A549 (cell line): ENCODE results near the gene KIF1A. TPM values are rescaled to one million over a fixed set of nuclear protein-coding genes. Genes with fewer than 3 reads are reported as not detected.

Source experiments
- ATAC-seq, 2 experiments: fragments of 200-7000 bp in 1 of 2; fragments of >200 bp in 1 of 2; cut with Nextera tagmentation in 1 of 2; cut with Tn5 transposase in 1 of 2; 3 replicates each; pipeline versions ENCODE4 v1.8.0 to v1.9.1; 2018 to 2020; ENCODE audit warnings: mild to moderate bottlenecking in 1 of 2, moderate library complexity in 1 of 2
- CTCF ChIA-PET: fragments of 300-600 bp; sonication (Branson Sonifier 250); formaldehyde crosslinking; extraction: SDS; loops from one replicate; lab custom pipeline; 2021; ENCODE audit warnings: antibody characterized with exemption, inconsistent platforms; lab: Yijun Ruan, JAX
- POLR2A ChIA-PET: fragments of 350-600 bp; formaldehyde crosslinking; extraction: SDS; loops from one replicate; lab custom pipeline; 2021; ENCODE audit warnings: antibody characterized with exemption, inconsistent platforms; lab: Yijun Ruan, JAX
- DNase-seq, 2 experiments: peaks; one replicate each; pipeline versions ENCODE4 v3.0.0 to v3.0.0-alpha.2; 2011 to 2016; ENCODE audit warnings: low read depth in 1 of 2, low spot score in 1 of 2
- FAIRE-seq: peaks from 2 replicates; lab custom pipeline; 2011; peaks lifted over from hg19 to GRCh38; lab: Jason Lieb, UNC
- H3K27ac ChIP-seq, 2 experiments: fragments of >200 bp; sonication (Bioruptor Twin); formaldehyde crosslinking; 3 replicates each; pipeline ENCODE4 v1.5.1; 2016 to 2017
- H3K4me1 ChIP-seq: fragments of >200 bp; sonication (Bioruptor Twin); formaldehyde crosslinking; 3 replicates; pipeline ENCODE4 v1.6.1; 2016
- H3K4me2 ChIP-seq: fragments of >200 bp; sonication (Bioruptor Twin); formaldehyde crosslinking; 3 replicates; pipeline ENCODE4 v1.6.1; 2016
- H3K4me3 ChIP-seq: fragments of >200 bp; sonication (Bioruptor Twin); formaldehyde crosslinking; 3 replicates; pipeline ENCODE4 v1.5.1; 2016
- H3K9me3 ChIP-seq: fragments of >200 bp; sonication (Bioruptor Twin); formaldehyde crosslinking; 3 replicates; pipeline ENCODE4 v1.6.1; 2016
- CBX2 ChIP-seq: fragments of 200-600 bp; sonication (generic); IDR thresholded peaks from 2 replicates; pipeline ENCODE4 v1.6.1; 2016; ENCODE audit warnings: low read depth, mild to moderate bottlenecking, borderline replicate concordance
- CHD2 ChIP-seq: fragments of 150-350 bp; IDR thresholded peaks from 2 replicates; pipeline ENCODE4 v1.6.1; 2014; ENCODE audit warnings: low read length; ENCODE audit not compliant: partially characterized antibody
- EHMT2 ChIP-seq: fragments of 200-600 bp; sonication (generic); IDR thresholded peaks from 2 replicates; pipeline ENCODE4 v1.6.1; 2016; ENCODE audit warnings: antibody characterized with exemption, low read depth, mild to moderate bottlenecking, moderate library complexity
- FOSB ChIP-seq: fragments of 250-450 bp; sonication (Bioruptor Pico); IDR thresholded peaks from 2 replicates; pipeline ENCODE4 v1.5.0; 2020; ENCODE audit warnings: mild to moderate bottlenecking, moderate library complexity
- FOSL2 ChIP-seq, 2 experiments: fragments of 450-650 bp in 1 of 2; fragments of >200 bp in 1 of 2; sonication (Bioruptor Twin) in 1 of 2; formaldehyde crosslinking; IDR thresholded peaks; 2 replicates each; pipeline versions ENCODE4 v1.5.0 to v1.6.1; 2016 to 2020; ENCODE audit warnings: mild to moderate bottlenecking in 1 of 2, moderate library complexity in 1 of 2
- FOXS1 ChIP-seq: fragments of 250-450 bp; sonication (Bioruptor Pico); IDR thresholded peaks from 2 replicates; pipeline ENCODE4 v1.5.0; 2020; ENCODE audit warnings: mild to moderate bottlenecking, moderate library complexity
- HDAC2 ChIP-seq: fragments of 200-600 bp; sonication (generic); IDR thresholded peaks from 2 replicates; pipeline ENCODE4 v1.6.1; 2016
- HOXB5 ChIP-seq: fragments of 250-450 bp; sonication (Bioruptor Pico); IDR thresholded peaks from 2 replicates; pipeline ENCODE4 v1.5.0; 2020; ENCODE audit warnings: mild to moderate bottlenecking, moderate library complexity
- JUNB ChIP-seq: fragments of >200 bp; sonication (Bioruptor Twin); formaldehyde crosslinking; IDR thresholded peaks from 2 replicates; pipeline ENCODE4 v1.6.1; 2016
- KDM5A ChIP-seq: fragments of 200-600 bp; sonication (generic); IDR thresholded peaks from 2 replicates; pipeline ENCODE4 v1.6.1; 2016; ENCODE audit warnings: antibody characterized with exemption, mild to moderate bottlenecking
- MAX ChIP-seq: IDR thresholded peaks from 2 replicates; pipeline ENCODE4 v1.6.1; 2012
- MAZ ChIP-seq: fragments of 150-350 bp; IDR thresholded peaks from 2 replicates; pipeline ENCODE4 v1.6.1; 2014; ENCODE audit warnings: antibody characterized with exemption, low read depth, low read length, borderline replicate concordance
- MYC ChIP-seq: IDR thresholded peaks from 2 replicates; pipeline ENCODE4 v1.6.1; 2012; ENCODE audit warnings: mild to moderate bottlenecking, inconsistent platforms, low read length, improper control_type of control experiment, borderline replicate concordance
- NFE2L2 ChIP-seq: fragments of 150-350 bp; conservative IDR thresholded peaks from 2 replicates; pipeline ENCODE4 v1.6.1; 2014; ENCODE audit warnings: low read length
- NPAS2 ChIP-seq: fragments of 250-450 bp; sonication (Bioruptor Pico); IDR thresholded peaks from 2 replicates; pipeline ENCODE4 v1.8.0; 2022; ENCODE audit warnings: mild to moderate bottlenecking, moderate library complexity, borderline replicate concordance
- NR3C1 ChIP-seq: fragments of >200 bp; sonication (Bioruptor Twin); formaldehyde crosslinking; IDR thresholded peaks from 3 replicates; pipeline ENCODE4 v1.6.1; 2017
- PHF8 ChIP-seq: fragments of 200-600 bp; sonication (generic); IDR thresholded peaks from 2 replicates; pipeline ENCODE4 v1.6.1; 2016; ENCODE audit warnings: low read depth, mild to moderate bottlenecking, antibody characterized with exemption, moderate library complexity, borderline replicate concordance
- REST ChIP-seq: fragments of 200-600 bp; sonication (generic); IDR thresholded peaks from 2 replicates; pipeline ENCODE4 v1.6.1; 2016; ENCODE audit warnings: antibody characterized with exemption, mild to moderate bottlenecking, moderate library complexity
- RNF2 ChIP-seq: fragments of 200-600 bp; sonication (generic); IDR thresholded peaks from 2 replicates; pipeline ENCODE4 v1.6.1; 2016; ENCODE audit warnings: low read depth, mild to moderate bottlenecking, antibody characterized with exemption, moderate library complexity, borderline replicate concordance
- SMC3 ChIP-seq: fragments of >200 bp; sonication (Bioruptor Twin); formaldehyde crosslinking; IDR thresholded peaks from 3 replicates; pipeline ENCODE4 v1.6.1; 2018; ENCODE audit warnings: inconsistent platforms
- ZNF302 ChIP-seq: fragments of 250-450 bp; sonication (Bioruptor Pico); IDR thresholded peaks from 2 replicates; pipeline ENCODE4 v1.9.0; 2021; ENCODE audit warnings: inconsistent platforms, mild to moderate bottlenecking, moderate library complexity
- ZSCAN20 ChIP-seq: fragments of 250-450 bp; sonication (Bioruptor Pico); IDR thresholded peaks from 2 replicates; pipeline ENCODE4 v1.8.0; 2022; ENCODE audit warnings: mild to moderate bottlenecking, moderate library complexity
- WGBS: methylation state at CpG from one replicate; pipeline ENCODE4 v1.1.6; 2017; ENCODE audit errors: missing lambda C conversion rate; 5-methylcytosine and 5-hydroxymethylcytosine counted together
- polyA plus RNA-seq, 4 experiments: library from polyadenylated mRNA; depleted of rRNA in 3 of 4; stranded (reverse); fragments of >200 nt; fragmentation: RNase III in 1 of 4; extraction: RNeasy Plus Mini Kit Qiagen cat#74134 plus additional on column Dnase treatment in 1 of 4; gene quantifications; 2 replicates in 3 of 4; 3 replicates in 1 of 4; pipeline ENCODE4 v1.2.3, GENCODE V29; 2011 to 2017
- TF ChIP-seq, protein P1 (sequence below): IDR thresholded peaks from 2 replicates; pipeline ENCODE4 v1.6.1; 2012
- TF ChIP-seq, protein P2 (sequence below): IDR thresholded peaks from 2 replicates; pipeline ENCODE4 v1.6.1; 2012; ENCODE audit warnings: low read depth, borderline replicate concordance
- TF ChIP-seq, protein P3 (sequence below): fragments of 150-350 bp; IDR thresholded peaks from 2 replicates; pipeline ENCODE4 v1.6.1; 2014; ENCODE audit warnings: low read depth, mild to moderate bottlenecking, low read length

The KIF1A gene
- polyA plus RNA-seq, 2 of the 4 experiments (the other 2 are of a cell fraction), result 0.28 to 0.50 TPM

DNA sequence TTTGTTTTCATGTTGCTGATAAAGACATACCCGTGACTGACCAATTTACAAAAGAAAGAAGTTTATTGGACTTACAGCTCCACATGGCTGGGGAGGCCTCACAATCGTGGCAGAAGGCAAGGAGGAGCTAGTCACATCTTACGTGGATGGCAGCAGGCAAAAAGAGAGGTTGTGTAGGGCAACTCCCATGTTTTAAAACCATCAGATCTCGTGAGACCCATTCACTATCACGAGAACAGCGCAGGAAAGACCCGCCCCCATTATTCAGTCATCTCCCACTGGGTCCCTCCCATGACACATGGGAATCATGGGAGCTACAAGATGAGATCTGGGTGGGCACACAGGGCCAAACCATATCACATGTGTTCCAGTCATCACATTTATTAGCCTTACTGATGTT, 111.6 kb downstream of the KIF1A start:
- H3K9me3 ChIP-seq, result no peaks in the 10 kb centered on the region
- POLR2A ChIA-PET, result no interaction called here
- no peak overlapping the region for H3K4me2 ChIP-seq
- DNase-seq (no peak), FAIRE-seq (no peak), ATAC-seq (no peak)
- CTCF ChIA-PET, result no interaction called here
- TF ChIP-seq NPAS2 (CRISPR knock-in tag) (no peak), CHD2 (peak; percentile 72), REST (peak; percentile 31; the same call in 1 of the 2 replicates)
- no peak overlapping the region for H3K27ac ChIP-seq
- 25% methylated on average over 7 of the region's 7 CpGs for WGBS
- no peaks in the 10 kb centered on the region for H3K4me1 ChIP-seq
- no peak overlapping the region for H3K4me3 ChIP-seq

DNA sequence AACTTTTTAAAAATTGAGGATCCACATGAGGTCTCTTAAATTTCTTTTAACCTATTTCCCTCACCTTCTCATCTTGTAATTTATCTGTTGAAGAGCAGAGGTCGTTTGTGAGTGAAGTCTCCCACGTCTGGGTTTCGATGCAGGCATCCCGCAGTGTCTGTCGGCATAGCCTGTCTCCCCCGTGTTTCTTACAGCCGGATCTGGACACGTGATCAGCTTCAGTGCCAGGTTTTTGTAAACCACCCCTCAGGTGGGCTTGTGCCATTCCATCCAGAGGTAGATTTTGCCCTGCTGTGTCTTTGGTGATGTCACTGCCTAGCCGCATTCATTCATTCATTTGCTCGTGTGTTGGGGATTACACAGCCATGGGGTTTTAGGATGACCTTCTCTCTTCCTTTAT, 112.2 kb downstream of the KIF1A start:
- no peak overlapping the region for H3K4me3 ChIP-seq
- no peaks in the 10 kb centered on the region for H3K9me3 ChIP-seq
- FAIRE-seq (no peak), ATAC-seq (no peak), DNase-seq (no peak)
- no peak overlapping the region for H3K27ac ChIP-seq
- no peaks in the 10 kb centered on the region for H3K4me1 ChIP-seq
- TF ChIP-seq RNF2 (no peak), CBX2 (no peak), JUNB (no peak), EHMT2 (no peak), NFE2L2 (no peak), HOXB5 (CRISPR knock-in tag) (no peak), MAZ (no peak), FOSB (CRISPR knock-in tag) (no peak), FOSL2 (IDR thresholded peaks at IDR 0.05) (no peak), FOSL2 (CRISPR knock-in tag; IDR thresholded peaks at IDR 0.05) (no peak), MYC (no peak)
- TF ChIP-seq, protein P1, sequence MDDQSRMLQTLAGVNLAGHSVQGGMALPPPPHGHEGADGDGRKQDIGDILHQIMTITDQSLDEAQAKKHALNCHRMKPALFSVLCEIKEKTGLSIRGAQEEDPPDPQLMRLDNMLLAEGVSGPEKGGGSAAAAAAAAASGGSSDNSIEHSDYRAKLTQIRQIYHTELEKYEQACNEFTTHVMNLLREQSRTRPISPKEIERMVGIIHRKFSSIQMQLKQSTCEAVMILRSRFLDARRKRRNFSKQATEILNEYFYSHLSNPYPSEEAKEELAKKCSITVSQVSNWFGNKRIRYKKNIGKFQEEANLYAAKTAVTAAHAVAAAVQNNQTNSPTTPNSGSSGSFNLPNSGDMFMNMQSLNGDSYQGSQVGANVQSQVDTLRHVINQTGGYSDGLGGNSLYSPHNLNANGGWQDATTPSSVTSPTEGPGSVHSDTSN, result no peak
- POLR2A ChIA-PET, result no interaction called here
- 55% methylated on average over 10 of the region's 10 CpGs for WGBS
- no peak overlapping the region for H3K4me2 ChIP-seq
- CTCF ChIA-PET, result no interaction called here

- no peak overlapping the region for H3K27ac ChIP-seq
- FAIRE-seq (no peak), DNase-seq (no peak), ATAC-seq (no peak)
- no peaks in the 10 kb centered on the region for H3K4me1 ChIP-seq
- no peak overlapping the region for H3K4me2 ChIP-seq
- H3K4me3 ChIP-seq, result no peak overlapping the region
- ChIA-PET POLR2A (no interaction called here), CTCF (no interaction called here)
- no peaks in the 10 kb centered on the region for H3K9me3 ChIP-seq
- 71% methylated on average over 14 of the region's 15 CpGs for WGBS
- TF ChIP-seq, protein P2, sequence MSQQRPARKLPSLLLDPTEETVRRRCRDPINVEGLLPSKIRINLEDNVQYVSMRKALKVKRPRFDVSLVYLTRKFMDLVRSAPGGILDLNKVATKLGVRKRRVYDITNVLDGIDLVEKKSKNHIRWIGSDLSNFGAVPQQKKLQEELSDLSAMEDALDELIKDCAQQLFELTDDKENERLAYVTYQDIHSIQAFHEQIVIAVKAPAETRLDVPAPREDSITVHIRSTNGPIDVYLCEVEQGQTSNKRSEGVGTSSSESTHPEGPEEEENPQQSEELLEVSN, result no peak
- no peak for TF ChIP-seq NR3C1
- no peak for TF ChIP-seq MAX
- no peak for TF ChIP-seq MAZ
- no peak for TF ChIP-seq ZNF302 (CRISPR knock-in tag)
- no peak for TF ChIP-seq KDM5A
- TF ChIP-seq, protein P3, sequence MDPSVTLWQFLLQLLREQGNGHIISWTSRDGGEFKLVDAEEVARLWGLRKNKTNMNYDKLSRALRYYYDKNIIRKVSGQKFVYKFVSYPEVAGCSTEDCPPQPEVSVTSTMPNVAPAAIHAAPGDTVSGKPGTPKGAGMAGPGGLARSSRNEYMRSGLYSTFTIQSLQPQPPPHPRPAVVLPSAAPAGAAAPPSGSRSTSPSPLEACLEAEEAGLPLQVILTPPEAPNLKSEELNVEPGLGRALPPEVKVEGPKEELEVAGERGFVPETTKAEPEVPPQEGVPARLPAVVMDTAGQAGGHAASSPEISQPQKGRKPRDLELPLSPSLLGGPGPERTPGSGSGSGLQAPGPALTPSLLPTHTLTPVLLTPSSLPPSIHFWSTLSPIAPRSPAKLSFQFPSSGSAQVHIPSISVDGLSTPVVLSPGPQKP, result no peak
- TF ChIP-seq ZSCAN20 (CRISPR knock-in tag), result no peak
- TF ChIP-seq PHF8, result no peak
- TF ChIP-seq SMC3, result no peak
- no peak for TF ChIP-seq HDAC2
- TF ChIP-seq FOSB (CRISPR knock-in tag), result no peak
- TF ChIP-seq, protein P1, result no peak
- TF ChIP-seq FOXS1 (CRISPR knock-in tag), result no peak
Observed at GRCh38 chr2:240707043-240707756, 112.8 kb downstream of the KIF1A start.
